CD4-positive, alpha-beta T cell treated with Interleukin-4 for 1 hour (primary cell): Measurements from ENCODE around the gene SCGB1A1.
"Not testable (repeated sequence)": the region's sequence is repeated elsewhere in the genome, so short reads cannot be mapped to it uniquely, and the experiment has no call there.

Experiments used
- DNase-seq, 2 donors: peaks; one replicate each; pipeline ENCODE4 v3.0.0-alpha.2; 2020 to 2022

Gene SCGB1A1, protein sequence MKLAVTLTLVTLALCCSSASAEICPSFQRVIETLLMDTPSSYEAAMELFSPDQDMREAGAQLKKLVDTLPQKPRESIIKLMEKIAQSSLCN

DNA sequence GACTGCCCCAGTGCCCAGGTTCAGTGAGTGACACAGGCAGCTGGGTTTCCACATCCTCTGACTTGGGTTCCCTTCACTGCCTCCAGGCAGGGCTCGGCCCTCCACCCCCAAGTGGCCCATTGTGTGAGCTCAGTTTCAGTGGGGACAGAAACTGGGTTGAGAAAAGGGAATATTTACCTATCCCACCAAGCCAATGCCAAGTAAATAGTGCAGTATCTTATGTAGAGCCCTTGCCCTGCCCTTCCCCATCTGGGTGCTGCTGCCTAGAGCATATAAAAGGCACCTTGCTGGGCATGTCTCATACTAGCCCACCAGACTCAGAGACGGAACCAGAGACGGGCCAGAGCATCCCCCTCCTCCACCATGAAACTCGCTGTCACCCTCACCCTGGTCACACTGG, at the start of gene SCGB1A1:
Gene SCGB1A1 (plus strand): TSS at position 301 of the 400 bp plus-strand sequence. CDS start 63 bp downstream, at position 364.
- DNase-seq, result no peak

DNA sequence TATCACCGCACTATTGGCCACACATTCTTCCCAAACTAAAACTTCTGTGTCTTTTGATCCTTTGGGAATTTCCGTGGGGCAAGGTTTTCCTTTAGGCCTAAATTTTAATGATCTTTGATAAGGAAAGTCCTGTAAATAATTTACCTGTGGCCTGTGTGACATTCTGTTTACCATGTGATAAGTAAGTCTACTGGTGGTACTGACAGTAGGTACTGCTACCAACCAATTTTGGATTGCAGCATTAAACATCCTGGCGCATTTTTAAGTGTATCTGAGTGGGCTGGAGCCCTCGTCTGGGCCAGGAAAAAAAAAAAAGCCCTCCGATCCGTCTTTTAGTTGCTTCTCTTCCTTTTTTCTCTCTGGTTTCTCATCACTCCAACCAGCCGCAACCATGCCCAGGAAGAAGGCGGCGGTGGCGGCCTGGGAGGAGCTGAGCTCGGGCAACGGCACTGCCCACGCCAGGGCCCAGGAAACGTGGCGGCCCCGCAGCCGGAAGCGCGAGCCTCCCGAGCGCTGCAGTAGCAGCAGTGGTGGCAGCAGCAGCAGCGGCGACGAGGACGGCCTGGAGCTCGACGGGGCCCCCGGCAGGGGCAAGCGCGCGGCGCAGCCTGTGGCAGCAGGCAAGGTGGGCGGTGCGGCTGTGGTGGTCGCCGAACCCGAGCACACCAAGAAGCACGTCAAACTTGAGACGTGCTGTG, 47.9 kb upstream of the SCGB1A1 start:
- peak; percentile 34 to 46 for DNase-seq

DNA sequence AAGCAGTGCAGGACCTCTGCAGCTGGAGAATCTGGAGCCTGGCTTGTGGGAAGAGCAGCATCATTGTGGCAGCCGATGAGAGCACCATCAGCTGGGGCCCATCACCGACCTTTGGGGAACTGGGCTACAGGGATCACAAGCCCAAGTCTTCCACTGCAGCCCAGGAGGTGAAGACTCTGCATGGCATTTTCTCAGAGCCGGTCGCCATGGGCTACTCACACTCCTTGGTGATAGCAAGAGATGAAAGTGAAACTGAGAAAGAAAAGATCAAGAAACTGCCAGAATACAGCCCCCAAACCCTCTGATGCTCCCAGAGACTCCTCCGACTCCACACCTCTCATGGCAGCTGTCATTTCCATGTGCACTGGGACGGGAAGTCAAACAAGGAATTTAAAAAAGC, 46.0 kb upstream of the SCGB1A1 start:
- DNase-seq, result no peak

DNA sequence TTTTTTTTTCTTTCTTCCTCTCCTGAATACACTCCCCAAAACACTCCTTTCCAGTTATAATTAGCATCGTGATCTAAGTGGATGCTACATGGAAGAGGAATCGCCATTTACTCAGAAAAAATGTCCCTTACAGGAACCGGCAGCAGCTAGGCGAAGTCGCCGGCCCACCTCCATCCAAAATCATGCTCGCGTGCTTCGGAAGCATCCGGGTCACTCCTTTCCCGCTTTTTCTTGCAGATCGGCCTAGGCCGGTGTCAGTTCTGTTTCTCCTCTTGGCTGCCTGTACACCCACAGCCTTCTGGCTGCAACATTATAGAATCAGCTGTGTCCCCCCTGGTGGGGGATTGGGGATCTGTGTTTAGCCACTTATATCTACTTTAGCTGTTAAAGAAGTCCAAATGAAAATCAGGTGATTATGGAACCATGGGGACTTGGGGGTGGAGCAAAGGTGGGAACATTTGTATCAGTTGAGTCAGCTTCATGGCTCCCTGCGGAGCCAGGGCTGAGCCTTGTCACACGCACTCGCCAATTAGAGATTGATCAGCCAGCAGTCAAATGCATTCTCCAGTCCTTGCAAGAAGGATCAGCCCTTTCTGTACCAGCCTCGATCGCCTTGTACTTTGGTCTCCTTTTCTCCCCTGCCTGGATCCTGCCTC, 45.2 kb upstream of the SCGB1A1 start:
- no peak for DNase-seq

DNA sequence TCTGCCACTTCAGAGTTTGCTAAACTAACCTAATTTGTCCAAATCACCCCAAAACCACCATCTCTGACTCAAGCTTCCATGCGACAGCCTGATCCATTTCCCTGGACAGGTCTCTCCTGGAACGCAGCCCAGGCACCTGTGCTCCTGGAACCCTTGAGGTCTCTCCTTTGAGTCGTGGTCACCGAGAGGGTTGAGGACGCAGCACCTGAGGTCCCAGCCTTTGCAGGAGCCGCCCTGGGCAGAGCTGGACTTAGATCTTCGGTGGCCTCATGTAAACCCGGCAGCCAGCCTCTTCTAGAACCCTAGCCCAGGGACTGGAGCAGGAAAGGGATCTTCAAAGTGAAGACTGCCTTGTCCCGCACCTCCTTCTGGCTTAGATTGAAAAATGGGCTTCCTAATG, 44.0 kb upstream of the SCGB1A1 start:
- DNase-seq, result no peak

DNA sequence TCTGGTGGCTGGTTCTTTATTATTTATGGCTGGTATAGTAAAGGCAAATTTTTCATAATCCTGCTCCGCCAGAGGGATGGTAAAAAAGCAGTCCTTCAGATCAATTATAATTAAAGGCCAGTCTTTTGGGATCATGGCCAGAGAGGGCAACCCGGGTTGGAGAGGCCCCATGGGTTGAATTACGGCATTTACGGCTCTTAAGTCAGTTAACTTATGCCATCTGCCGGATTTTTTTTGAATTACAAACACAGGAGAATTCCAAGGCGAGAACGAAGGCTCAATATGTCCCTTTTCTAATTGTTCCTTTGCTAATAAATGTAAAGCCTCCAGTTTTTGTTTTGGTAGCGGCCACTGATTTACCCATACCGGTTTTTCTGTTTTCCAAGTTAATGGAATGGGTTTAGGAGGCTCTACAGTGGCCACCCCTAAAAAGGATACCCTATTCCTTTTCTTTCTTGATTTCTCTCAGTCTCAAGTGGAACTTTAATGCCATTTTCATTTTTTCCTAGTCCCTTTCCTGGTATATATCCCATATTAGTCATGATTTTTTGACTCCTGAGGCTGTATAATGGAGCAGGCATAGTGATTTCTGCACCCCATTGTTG, 40.3 kb upstream of the SCGB1A1 start:
- DNase-seq, result peak; percentile 25 to 67

DNA sequence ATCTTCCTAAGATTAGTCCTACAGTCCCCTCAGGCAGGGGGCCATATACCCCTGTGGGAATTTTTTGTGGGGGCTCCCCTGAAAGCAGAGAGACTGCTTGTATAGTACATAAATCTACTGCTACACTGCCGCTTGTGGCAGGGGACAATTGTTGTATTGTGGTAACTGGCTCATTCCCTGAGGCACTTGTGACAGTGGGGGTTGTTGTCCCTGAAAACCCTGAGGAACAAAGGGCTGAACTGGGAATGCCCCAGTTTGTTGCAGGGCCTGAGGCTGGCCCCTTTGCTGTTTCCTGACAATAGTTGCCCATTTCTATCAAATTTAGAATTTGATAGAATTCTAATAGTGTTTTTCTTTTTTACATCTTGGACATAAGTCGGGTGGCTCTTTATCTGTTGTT, 39.2 kb upstream of the SCGB1A1 start:
- DNase-seq, result not testable (repeated sequence)

DNA sequence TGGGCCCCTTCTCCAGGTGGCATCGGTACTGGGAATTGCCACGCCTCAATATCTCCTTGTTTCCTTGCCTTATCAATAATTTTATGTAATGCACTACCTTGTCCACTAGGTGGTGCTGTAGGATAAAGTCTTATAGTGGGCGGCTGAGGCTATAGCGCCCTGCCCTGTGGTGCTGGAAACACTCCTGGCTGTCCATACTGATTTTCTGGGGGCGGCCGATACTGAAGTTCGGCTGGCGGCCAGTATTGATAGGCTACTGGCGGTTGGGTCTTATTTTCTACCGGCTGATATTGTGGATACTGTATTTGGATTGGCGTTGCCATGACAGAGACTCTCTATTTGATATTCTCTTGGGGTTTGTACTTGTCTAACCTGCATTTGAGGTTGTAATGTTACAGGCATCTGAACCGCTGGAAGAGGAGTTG, 38.0 kb upstream of the SCGB1A1 start:
- peak; percentile 50 to 81 for DNase-seq

DNA sequence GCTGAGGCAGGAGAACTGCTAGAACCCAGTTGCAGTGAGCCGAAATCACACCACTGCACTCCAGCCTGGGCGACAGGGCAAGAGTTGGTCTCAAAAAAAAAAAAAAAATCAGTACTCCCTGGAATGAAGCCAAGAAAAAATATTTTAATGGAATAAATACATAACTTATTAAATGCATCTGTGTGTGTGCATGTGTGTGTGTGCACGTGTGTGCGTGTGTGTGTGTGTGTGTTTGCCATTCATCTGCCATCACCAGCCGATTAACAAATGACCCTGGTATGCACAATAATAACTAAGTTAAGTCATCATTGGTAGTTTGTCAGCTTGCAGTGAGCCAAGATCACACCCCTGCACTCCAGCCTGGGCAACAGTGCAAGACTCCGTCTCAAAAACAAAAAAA, 35.0 kb upstream of the SCGB1A1 start:
- DNase-seq, result no peak

DNA sequence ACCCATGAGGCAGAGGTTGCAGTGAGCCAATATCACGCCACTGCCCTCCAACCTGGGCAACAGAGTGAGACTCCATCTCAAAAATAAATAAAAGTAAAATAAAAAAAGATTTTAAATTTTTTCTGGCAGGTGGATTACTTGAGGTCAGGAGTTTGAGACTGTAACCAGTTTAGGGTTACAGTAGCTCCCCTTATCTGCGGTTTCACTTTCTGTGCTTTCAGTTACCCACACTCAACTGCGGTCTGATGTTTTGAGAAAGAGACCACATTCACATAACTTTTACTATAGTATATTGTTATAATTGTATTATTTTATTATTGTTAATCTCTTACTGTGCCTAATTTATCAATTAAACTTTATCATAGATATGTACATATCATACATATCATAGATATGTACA, 32.8 kb upstream of the SCGB1A1 start:
- peak in 1 of 2 donors; percentile 55 for DNase-seq

DNA sequence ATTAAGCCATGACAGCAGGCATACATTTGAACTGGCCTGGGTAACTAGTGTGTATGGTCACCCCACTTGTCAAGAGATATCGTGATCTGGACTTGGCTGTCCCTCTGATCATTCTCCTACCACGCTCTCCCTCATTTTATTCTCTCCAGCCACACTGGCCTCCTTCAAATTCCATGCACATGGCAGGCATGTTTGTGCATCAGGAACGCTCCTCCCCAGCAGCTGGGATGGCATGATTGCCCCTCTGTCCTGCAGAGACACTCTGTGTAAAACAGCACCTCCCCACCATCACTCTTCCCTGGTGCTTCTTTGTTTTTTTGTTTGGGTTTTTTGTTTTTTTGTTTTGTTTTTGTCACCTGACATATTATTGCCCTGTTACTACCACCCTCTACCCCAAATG, 31.5 kb upstream of the SCGB1A1 start:
- no peak for DNase-seq

DNA sequence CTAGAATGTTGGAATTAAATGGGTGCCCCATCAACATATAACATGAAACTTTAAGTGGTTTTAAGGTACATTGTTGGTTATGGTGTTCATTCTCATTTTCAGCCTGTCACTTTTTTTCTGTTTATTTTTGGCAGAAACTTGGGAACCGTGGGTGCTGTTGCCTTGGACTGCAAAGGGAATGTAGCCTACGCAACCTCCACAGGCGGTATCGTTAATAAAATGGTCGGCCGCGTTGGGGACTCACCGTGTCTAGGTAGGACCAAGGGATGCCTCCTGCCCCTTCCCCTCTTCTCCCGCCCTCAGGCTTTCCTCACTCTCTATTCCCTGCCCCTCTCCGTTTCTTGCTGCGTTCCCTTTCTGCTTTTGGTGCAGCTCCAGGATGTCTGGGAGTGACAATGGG, 29.8 kb upstream of the SCGB1A1 start:
- no peak for DNase-seq

DNA sequence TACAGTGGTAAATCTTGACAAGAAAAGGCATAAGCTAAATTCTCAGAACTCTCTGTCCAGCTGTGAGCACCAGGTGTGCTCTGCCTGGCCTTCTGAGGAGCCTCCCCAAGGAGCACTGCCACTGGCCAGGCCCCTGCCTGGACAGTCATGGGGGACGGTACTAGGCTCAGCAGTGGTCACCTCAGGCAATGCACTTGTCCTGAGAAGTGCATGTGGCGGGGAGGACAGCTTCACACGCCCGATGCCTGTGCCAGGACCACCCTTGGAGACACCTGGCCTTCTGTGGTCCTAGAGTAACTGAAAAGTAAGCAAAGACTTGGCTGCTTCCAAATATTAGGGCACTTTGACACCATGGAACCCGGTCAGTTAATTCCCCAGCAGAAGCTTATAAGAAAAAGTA, 28.6 kb upstream of the SCGB1A1 start:
- no peak for DNase-seq

DNA sequence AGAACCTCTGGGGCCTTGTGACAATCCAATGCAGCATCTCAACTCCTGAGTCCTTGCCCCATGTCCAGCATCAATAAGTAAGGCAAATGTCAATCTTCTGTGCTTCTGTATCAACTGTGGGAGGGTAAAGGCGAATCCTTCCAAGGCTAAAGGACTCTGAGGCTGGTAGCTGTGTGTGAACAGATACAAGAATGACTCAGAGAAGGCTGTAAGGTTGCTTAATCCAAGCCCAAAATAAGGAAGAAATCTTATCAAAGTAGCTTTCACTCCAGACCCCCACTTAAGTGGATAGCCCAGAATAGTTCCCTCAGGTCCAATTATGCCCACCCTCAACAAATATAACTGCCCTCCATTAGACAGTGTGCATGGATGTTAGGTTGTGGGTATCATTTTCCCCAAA, 28.1 kb upstream of the SCGB1A1 start:
- no peak for DNase-seq

DNA sequence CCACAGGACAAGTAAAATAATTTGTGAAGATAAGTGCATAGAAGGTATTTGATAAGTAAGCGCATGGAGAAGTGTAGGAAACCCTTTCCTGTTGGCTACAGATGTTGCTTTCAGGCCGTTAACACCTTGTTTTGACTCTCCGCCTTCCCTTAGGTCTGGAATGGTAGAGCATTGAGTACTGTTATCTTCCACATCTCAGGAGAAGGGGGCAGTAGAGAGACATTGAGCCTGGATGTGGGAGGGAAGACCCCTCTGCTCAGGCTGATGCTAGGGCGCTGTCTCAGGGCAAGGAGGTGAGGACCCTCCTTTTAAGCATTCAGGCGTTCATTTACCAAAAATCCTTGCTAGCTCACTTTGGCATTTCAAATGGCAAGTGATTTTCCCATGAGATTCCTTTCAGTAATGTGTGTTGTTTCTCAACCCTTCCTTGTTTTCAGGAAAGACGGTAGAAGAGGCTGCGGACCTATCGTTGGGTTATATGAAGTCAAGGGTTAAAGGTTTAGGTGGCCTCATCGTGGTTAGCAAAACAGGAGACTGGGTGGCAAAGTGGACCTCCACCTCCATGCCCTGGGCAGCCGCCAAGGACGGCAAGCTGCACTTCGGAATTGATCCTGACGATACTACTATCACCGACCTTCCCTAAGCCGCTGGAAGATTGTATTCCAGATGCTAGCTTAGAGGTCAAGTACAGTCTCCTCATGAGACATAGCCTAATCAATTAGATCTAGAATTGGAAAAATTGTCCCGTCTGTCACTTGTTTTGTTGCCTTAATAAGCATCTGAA, 27.0 kb upstream of the SCGB1A1 start:
- no peak for DNase-seq

DNA sequence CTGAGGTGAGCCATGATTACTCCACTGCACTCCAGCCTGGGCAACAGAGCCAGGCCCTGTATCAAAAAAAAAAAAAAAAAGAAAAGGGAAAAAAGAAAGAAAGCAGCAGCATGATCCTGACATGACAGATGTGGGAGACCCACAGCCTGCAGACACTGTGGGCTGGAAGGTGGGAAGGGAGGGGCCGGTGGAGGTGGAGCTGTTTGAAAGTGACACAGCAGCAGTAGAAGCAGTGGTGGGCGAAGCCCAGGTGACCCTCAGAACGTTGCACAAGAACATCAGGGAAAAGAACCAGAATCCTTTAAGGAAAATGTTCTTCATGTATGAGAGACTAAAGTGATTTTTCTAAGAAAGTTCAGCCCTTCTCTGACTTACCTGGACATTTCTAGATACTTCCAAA, 26.3 kb upstream of the SCGB1A1 start:
- DNase-seq, result no peak

DNA sequence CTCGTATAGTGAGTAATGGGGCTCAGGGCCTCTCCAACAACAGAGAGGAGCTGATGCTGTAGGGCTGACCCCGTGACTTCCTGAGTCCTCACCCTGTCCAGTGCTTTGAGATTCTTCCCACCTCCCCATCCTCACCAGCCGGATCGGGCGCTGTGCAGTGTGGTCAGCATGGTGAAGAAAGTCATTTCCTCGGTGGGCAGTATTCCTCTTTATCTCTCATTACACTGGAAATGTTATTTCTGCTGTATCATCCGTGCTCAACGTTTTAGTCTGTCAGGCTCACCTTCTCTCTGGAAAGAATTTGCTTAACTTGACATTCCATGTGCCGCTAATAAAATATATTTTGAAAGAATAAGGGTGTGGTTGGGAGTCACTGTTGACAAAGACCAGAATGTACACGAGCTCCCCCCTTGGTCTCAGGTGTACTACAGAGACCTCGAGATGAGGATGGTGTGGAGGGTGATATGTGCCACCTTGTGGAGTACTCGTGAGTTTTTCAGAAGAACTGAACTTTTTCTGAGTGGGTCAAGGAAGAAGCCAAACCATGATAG, 25.7 kb upstream of the SCGB1A1 start:
- peak; percentile 32 to 59 for DNase-seq

DNA sequence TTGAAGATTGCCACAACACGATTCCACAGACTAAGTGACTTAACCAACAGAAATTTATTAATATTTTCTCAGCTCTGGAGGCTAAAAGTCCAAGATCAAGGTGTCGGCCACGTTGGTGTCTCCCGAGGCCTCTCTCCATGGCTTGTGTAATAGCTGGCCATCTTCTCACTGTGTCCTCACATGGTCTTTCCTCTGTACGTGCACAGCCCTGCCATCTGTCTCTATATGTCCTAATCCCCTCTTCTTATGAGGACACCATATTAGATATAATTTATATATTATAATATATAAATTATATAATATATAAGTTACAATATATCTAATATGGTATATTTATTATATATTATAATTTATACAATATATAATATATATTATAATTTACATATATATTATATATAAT, 25.1 kb upstream of the SCGB1A1 start:
- DNase-seq, result no peak

DNA sequence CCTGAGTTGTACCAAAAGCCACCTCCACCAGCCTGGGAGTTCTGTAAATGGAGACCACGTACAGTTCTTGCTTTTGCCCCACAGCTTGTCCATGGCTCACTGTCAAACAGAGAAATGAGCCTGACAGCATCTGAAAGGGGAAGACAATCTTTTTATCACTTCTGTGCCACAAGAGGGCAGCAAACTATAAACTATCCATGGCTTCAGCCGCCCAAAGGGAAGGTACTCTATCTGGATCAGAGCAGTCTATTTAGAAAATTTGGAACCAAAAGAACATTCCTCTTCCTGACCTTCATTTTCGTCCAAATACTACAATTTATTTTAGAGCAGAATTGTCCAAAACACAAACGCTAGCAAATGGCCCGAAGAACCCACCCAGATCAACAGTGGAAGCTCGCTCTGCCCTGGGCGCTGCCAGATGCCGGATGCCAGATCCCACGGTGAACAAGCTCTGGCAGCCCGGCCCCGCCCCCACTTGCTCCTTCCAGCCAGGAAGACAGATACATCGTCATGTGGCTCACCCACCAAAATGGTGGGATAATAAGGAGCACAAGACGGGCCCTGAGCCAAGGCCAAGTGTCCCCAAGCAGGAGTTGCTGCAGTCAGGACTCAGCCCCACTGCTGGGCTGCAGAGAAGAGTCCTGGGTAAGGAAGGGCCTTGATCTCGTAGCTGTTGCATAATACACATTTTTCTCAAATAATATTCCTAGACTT, 23.9 kb upstream of the SCGB1A1 start:
- peak; percentile 64 to 75 for DNase-seq

DNA sequence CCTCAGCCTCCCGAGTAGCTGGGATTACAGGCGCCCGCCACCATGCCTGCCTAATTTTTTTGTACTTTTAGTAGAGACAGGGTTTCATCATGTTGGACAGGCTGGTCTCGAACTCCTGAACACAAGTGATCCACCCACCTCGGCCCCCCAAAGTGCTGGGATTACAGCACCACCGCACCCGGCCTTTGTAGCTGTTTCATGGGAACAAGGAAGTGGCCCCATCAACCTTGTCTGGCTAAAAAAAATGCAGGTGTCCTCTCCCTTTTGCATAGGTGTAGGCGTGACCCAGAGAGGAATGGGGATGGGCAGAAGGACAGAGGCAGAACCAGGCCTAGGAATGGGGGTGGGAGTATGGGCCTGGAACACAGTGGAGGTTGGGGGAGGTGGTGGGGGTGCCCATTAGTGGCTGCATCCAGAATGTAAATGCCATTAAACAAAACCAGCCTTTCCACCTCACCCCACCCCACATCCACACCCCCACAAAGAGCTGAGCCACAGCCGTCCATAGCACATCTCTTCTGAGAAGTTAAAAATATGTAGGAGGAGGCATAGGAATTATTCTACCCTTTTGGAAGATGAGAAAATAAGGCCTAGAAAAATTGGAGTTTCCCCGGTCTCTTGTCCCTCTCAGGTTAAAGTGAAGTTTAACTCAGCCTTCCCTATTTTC, 22.8 kb upstream of the SCGB1A1 start:
- no peak for DNase-seq
